SH-SY5Y (cell line): Measurements from ENCODE around the gene ABCA7.

Source experiments
- GATA2 ChIP-seq: IDR thresholded peaks from 2 replicates; pipeline ENCODE4 v1.6.1; 2011; ENCODE audit warnings: mild to moderate bottlenecking, low read depth, low read length
- GATA3 ChIP-seq: IDR thresholded peaks from 2 replicates; pipeline ENCODE4 v1.6.1; 2011; ENCODE audit warnings: low read depth, mild to moderate bottlenecking, low read length, moderate library complexity

The ABCA7 gene

GRCh38 chr19:1105008-1105872 lies 65.3 kb downstream of the ABCA7 start:
- TF ChIP-seq GATA3 (no peak), GATA2 (no peak)

GRCh38 chr19:1105873-1106840 lies 66.2 kb downstream of the ABCA7 start:
- TF ChIP-seq GATA2: no peak
- no peak for TF ChIP-seq GATA3

- TF ChIP-seq GATA3: no peak
- TF ChIP-seq GATA2: no peak
Measured at GRCh38 chr19:1106841-1107660, 67.1 kb downstream of the ABCA7 start.

DNA sequence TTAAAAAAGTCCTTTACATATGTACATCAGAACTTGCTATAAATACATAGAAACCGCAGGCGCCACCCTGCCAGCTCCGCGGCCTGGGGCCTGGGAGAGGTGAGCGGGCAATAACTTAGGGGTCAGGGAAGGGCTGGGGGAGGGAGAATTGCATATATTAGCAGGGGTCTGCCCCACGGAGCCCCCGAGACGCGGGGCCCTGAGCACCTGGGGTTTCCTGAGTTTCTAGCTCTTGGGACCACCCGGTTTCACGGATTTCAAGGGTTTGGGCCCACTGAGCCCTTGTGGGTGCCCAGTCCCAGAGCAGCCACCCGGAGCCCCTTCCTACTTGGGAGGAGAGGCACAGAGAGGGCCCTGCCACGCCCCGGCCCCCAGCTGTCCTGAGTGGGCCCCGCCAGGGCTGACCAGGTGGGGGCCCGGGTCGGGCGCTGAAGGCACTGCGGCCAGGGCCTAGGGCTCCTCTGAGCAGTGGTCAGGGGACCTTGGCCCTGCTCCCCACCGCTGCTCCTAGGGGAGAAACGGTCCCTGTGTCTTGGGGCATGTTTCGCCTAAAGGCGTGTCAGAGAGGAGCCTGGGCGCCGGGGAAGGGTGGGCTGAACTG lies 67.9 kb downstream of the ABCA7 start:
- TF ChIP-seq GATA3 (no peak), GATA2 (no peak)

GRCh38 chr19:1108291-1109031 lies 68.6 kb downstream of the ABCA7 start:
- TF ChIP-seq GATA3: no peak
- TF ChIP-seq GATA2: no peak

DNA sequence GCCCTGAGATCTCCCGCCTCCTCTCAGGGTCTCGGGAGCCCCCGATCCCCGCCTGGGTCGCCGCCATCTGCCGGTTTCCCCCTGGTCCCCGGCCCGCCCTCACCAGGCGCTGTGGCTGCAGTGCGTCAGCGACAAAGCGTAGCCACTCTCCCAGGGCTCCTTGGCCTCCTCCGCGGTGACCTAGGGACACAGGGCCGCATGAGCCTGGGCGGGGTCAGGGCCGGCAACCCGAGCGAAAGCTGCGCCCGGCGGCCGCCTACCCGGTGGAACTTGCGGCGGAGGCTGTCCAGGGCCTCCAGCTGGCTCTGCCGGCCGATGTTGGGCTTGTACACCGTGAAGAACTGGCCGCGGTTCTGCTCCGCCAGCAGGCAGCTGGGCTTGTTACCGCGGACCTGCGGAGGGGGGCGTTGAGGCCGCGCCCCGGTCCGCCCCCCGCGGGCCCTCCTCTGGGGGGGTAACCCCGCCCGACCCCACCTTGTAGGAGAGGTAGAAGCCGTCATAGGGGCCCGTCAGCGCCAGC lies 69.2 kb downstream of the ABCA7 start:
- TF ChIP-seq GATA2: no peak
- no peak for TF ChIP-seq GATA3

GRCh38 chr19:1109697-1110671 lies 70.1 kb downstream of the ABCA7 start:
- TF ChIP-seq GATA2: no peak

DNA sequence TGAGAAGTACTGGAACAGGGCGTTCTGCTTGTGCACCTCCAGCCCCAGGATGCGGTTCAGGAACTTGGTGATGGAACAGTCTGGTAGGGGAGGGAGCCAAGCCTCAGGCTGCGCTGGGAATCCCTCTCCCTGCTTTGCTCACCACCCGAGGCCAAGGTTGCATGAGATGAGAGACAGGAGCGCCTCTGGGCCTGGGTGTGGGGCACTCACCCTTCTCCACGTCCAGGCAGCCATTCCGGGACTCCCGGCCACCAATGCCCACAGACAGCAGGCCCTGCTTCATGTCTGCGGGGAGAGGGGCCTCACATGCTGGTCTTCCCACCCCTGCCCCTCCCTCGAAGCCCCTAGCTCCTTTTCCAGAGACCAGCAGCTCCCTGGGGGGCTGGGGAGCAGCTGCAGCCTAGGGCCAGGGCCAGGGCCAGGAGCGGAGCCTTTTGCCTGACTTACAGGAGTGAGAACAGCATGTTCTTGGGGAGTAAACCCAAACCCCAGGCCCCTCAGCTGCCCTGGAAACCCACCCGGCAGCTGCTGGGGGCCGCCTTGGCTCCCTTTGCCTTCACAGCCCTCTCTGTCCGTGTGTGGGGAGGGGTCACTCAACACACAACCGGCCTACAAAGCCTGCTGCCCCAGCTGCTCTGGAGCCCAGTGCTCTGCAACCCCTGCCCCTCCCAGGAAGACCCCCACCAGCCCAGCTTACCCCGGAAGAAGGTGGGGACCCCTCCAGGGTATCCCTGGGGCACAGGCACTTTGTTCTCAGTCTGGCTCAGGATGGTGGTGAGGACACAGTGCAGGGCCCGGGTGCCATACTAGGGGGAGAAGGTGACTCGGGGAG lies 71.1 kb downstream of the ABCA7 start:
- TF ChIP-seq GATA2 (no peak), GATA3 (no peak)

GRCh38 chr19:1111641-1112267 lies 71.8 kb downstream of the ABCA7 start:
- TF ChIP-seq GATA2: no peak

DNA sequence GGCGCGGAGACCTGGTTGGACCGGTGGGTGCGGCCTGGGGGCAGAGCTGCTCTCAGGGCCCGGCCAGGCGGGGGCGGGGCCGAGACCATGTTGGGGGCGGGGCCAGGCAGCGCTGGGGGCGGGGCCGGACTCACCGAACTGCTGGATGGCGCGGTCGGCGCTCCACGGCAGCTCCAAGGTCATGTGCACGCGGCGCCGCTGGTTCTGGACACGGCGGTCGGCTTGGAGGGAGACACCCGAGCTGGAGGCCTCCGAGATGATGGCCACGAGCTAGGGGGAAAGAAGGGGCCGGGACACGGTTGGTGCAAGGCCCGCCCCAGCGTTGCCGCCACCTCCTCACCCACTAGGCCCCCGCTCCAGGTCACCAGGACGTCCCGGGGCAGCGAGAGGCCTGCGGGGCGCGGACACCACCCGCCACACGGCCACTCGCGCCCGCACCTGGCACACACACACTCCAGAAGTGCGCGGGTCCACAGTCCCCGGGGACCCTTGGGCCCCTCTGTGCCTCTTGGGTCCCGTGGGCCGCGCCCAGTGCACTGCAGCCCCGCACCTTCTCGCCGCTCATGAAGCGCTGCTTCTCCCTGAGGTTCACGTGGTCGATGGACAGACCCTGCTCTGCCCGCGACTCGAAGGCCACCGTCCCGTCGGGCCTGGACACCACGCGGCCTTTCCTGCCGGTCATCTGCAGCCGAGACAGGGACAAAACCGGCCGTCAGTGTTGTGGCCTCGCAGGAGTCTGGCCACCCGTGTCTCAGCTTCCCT lies 72.5 kb downstream of the ABCA7 start:
- TF ChIP-seq GATA3 (no peak), GATA2 (no peak)
